GM21825 (cell line): ENCODE measurements around the gene U2AF1.
"Not testable (repeated sequence)": the region's sequence is repeated elsewhere in the genome, so short reads cannot be mapped to it uniquely, and the experiment has no call there.

ENCODE experiments used
- ATAC-seq: cut with Tn5 transposase; IDR thresholded peaks from one replicate; pipeline ENCODE4 v1.9.1; 2021; ENCODE audit warnings: mild to moderate bottlenecking, moderate library complexity; ENCODE audit not compliant: unreplicated experiment

Gene U2AF1

GRCh38 chr21:43082587-43083300, 24.6 kb downstream of the U2AF1 start:
- not testable (repeated sequence) for ATAC-seq

- not testable (repeated sequence) for ATAC-seq
Measured at GRCh38 chr21:43076643-43077042, 30.7 kb downstream of the U2AF1 start.

DNA sequence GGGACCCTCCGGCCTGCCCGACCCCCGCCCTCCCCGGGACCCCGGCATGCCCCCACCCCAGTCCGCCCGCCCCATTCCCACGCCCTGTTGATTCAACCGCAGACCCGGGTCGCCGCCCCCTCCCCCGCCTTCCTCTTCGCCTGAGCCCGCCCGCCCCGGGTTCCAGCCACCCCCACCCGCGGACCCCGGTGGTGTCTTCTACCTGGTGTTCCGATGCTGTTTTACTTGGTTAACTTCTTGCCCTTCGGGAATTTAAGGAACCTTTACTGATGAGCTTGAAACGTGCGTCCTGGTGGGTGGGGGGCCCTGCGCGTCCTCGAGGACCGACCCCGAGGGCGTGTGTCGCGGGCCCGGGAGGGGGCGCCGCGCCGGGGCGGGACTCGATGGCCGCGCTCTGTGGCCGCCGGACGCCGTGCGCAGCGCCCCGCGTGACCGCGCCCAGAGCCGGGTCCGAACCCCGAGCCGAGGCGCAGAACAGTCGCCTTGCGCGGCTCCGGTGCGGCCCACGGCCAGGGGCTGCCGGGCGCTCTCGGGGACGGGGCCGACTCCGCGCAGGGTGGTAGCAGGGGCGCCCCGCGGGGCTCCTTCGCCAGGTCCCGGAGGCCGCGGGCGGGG, 31.2 kb downstream of the U2AF1 start:
- not testable (repeated sequence) for ATAC-seq

DNA sequence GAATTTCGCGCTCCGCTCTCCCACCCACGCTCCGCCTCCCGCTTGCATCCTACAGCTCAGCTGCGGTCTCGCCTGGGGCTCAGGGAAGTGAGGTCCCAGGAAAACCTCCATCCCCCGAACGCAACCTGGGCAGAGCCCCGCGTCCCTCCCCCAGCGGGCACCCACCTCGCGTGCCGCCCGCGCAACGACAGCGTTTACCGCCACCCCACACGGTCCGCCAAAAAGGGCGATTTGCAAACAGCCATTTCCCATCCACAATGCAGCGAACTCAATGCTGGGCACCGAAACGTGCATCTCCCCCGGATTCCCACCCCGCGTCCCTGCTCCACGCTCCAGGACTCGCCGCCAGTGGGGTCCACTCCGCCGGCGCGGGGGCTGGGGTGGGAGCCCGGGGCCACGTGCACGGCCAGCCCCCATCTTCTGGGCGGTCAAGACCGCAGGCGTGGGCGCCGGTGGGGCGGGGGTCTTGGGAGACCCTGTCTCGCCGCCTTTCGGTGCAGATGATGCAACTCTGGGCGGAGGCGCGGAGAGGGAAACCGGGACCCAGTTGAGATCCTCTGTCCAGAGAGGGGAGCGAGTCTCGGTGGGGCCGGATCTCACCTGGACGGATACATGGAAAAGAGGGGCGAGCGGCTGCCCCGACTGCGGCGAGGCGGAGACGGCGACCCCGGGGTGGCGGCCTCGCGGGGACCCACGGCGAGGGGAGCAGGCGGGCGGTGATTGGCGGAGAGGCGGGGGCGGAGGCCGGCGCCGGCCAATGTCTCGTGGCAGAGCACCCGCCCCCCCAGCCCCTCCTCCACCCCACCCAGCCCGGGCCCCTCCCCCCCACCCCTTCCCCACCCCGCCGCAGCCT, 32.0 kb downstream of the U2AF1 start, which contains the start of gene CBS:
Gene CBS, minus strand, starts transcription at position 666 of the 853 bp plus-strand sequence. CDS start 3,642 bp downstream, outside the sequence.
- not testable (repeated sequence) for ATAC-seq

DNA sequence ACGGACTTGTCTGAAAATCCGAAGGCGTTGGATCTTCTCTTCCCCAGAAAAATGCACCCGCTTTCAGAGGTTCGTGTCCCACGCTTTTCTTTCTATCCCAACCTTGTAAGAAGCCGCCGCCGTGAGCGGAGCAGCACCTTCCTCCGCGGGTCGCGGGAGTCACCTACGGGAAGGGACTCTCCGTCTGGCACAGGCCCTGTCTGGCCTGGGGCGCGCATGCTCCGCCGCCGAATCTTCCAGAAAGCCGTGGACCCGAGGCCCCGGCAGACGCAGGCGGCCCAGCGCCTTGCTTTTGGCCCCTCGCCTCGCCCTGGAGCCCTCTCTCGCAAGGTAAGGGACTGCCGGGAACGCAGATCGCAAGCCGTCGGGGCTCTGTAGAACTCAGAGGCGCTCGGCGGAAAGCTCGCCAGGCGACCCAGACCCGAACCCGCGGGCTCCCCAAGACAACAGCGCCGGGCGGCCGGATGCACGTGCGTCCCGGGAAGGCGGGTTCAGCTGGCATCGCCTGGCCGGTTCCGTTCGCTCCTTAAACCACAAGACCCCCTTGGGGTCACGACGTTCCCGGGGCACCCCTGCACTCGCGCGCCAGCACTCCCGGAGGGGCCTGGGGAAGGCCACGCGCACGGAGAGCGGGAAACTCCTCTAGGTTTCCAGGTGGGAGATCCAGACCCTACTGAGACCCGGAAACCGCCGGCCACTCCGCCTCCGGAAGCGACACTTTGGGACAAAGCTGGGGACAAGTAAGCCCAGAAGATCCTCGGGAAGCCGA, 32.8 kb downstream of the U2AF1 start:
- not testable (repeated sequence) for ATAC-seq

DNA sequence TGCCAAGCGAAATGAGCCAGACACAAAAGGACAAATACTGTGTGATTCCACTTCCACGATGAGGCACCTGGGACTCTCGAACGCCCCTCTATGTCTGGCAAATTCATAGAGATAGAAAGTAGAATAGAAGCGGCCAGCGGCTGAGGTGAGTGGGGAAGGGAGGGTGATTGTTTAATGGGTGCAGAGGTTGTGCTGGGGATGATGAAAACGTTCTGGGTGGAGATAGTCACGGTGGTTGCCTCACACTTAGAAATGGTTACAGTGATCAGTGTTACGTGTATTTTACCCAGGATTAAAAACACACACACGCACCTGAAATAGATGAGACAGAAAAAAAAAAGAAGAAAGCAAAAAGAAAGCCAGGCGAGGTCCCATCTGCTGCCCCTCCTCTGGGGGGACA, 34.6 kb downstream of the U2AF1 start:
- ATAC-seq = not testable (repeated sequence)

DNA sequence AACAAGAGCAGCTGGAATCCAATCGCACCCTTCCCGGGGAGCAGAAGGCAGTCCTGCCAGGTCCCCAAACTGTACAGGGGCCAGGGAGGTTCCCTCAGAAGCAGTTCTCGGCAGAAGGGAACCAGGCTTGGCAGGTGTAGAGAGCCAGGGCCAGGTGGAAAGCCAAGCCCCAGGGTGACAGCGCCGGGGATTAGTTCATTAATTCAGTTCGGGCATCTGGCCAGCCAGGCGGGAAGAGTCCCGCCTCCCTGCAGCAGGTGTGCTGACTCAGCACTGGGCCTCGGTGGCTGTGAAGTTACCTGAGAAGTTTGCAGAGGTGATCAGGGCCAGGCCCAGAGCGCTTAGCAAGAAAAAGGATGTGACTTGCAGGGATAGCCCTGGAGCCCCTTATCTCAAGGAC, 37.7 kb downstream of the U2AF1 start:
- not testable (repeated sequence) for ATAC-seq

- ATAC-seq = not testable (repeated sequence)
Measured at GRCh38 chr21:43068065-43068464, 39.3 kb downstream of the U2AF1 start.

GRCh38 chr21:43066690-43067089, 40.7 kb downstream of the U2AF1 start:
- not testable (repeated sequence) for ATAC-seq

- not testable (repeated sequence) for ATAC-seq
Measured at GRCh38 chr21:43065991-43066390, 41.4 kb downstream of the U2AF1 start.

DNA sequence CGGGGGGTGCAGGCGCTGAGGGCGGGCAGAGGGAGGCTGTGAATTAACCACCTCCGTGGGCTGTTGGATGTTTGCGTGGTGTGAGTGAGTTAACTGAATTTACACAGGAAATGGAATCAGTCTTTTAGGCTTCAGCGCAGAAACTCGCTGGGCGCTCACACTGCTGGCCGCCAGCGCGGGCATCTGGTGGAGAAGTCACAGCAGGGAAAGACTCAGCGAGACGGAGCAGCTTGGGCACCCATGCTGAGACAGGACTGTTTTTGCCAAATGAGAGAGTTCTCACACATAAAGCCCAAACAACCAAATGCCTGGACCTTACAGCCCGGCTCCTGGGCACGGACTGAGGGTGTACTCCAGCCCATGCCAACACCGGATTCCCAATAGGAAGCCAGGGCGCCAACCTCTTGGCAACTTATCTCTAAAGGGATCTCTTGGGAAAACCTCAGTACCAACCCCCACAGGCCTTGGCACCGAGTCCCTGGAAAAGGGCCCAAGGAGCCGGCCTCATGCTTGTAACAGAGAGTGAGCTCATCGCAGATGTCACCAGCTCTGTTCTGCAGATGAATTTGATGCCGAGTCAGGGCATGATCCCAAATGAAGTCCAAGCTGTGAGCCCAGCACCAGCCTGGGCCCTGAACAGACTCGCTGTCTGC, 43.0 kb downstream of the U2AF1 start:
- not testable (repeated sequence) for ATAC-seq

- not testable (repeated sequence) for ATAC-seq
Measured at GRCh38 chr21:43062955-43063664, 44.3 kb downstream of the U2AF1 start.

DNA sequence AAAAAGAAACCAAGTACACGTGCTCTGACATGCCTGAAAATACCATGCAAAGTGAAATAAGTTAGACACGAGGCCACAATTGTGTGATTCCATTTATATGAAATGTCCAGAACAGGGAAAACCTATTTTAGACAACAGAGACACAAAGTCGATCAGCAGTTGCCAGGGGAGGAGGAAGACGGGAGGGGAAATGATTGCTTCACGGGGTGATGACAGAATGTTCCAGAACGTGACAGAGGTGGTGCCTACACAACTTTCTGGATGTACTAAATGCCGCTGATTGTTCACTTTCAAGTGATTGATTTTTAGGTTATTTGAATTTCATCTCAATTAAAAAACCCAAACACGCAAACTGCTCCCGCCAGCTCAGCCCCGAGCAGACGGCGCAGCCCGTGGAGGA, 54.3 kb downstream of the U2AF1 start:
- not testable (repeated sequence) for ATAC-seq

GRCh38 chr21:43045876-43046821, 61.2 kb downstream of the U2AF1 start:
- not testable (repeated sequence) for ATAC-seq

- ATAC-seq = not testable (repeated sequence)
Measured at GRCh38 chr21:43045165-43045875, 62.0 kb downstream of the U2AF1 start.

GRCh38 chr21:43044547-43044946, 62.8 kb downstream of the U2AF1 start:
- not testable (repeated sequence) for ATAC-seq

- ATAC-seq = not testable (repeated sequence)
Measured at GRCh38 chr21:43043291-43043690, 64.1 kb downstream of the U2AF1 start.
